Hepatocyte (in vitro differentiated cells): ENCODE measurements around the gene MPC1. TPM values are rescaled to one million over a fixed set of nuclear protein-coding genes. Genes with fewer than 3 reads are reported as not detected.

ENCODE experiments used
- DNase-seq: peaks from one replicate; pipeline ENCODE4 v3.0.0-alpha.2; 2016; ENCODE audit warnings: low spot score
- H2AFZ ChIP-seq: fragments of 200-600 bp; sonication (generic); 2 replicates; pipeline ENCODE4 v1.6.0; 2016; ENCODE audit warnings: antibody characterized with exemption, mild to moderate bottlenecking
- H3K27ac ChIP-seq: fragments of 200-600 bp; sonication (generic); 2 replicates; pipeline ENCODE4 v1.5.1; 2016; ENCODE audit warnings: mild to moderate bottlenecking
- H3K27me3 ChIP-seq: fragments of 200-600 bp; sonication (generic); 2 replicates; pipeline ENCODE4 v1.6.1; 2016
- H3K36me3 ChIP-seq: fragments of 200-600 bp; sonication (generic); replicated peaks from 2 replicates; pipeline ENCODE4 v1.5.1; 2016; ENCODE audit warnings: low read depth; ENCODE audit not compliant: insufficient read depth
- H3K4me1 ChIP-seq: fragments of 200-600 bp; sonication (generic); 2 replicates; pipeline ENCODE4 v1.5.1; 2016; ENCODE audit warnings: mild to moderate bottlenecking, moderate library complexity; ENCODE audit not compliant: insufficient read depth
- H3K4me2 ChIP-seq: fragments of 200-600 bp; sonication (generic); 2 replicates; pipeline ENCODE4 v1.6.0; 2016
- H3K4me3 ChIP-seq: fragments of 200-600 bp; sonication (generic); 2 replicates; pipeline ENCODE4 v1.5.1; 2016; ENCODE audit warnings: mild to moderate bottlenecking
- H3K79me2 ChIP-seq: fragments of 200-600 bp; sonication (generic); 2 replicates; pipeline ENCODE4 v1.6.0; 2017; ENCODE audit warnings: mild to moderate bottlenecking
- H3K9me2 ChIP-seq: fragments of 200-600 bp; sonication (generic); replicated peaks from 2 replicates; pipeline ENCODE4 v1.6.0; 2017; ENCODE audit warnings: mild to moderate bottlenecking; ENCODE audit not compliant: insufficient read depth
- H3K9me3 ChIP-seq: fragments of 200-600 bp; sonication (generic); 2 replicates; pipeline ENCODE4 v1.5.1; 2016; ENCODE audit warnings: low read depth, mild to moderate bottlenecking
- H4K20me1 ChIP-seq: fragments of 200-600 bp; sonication (generic); 2 replicates; pipeline ENCODE4 v1.6.0; 2016; ENCODE audit warnings: mild to moderate bottlenecking; ENCODE audit not compliant: insufficient read depth, poor library complexity, severe bottlenecking
- EZH2 ChIP-seq: fragments of 200-600 bp; sonication (generic); IDR thresholded peaks from 2 replicates; pipeline ENCODE4 v1.6.1; 2016; ENCODE audit warnings: antibody characterized with exemption, mild to moderate bottlenecking, borderline replicate concordance
- EZH2phosphoT487 ChIP-seq: fragments of 200-600 bp; sonication (generic); IDR thresholded peaks from one replicate; pipeline ENCODE4 v1.6.1; 2018; ENCODE audit warnings: antibody characterized with exemption, mild to moderate bottlenecking, low read depth, moderate library complexity; ENCODE audit not compliant: unreplicated experiment, severe bottlenecking
- WGBS: methylation state at CpG from one replicate; pipeline ENCODE4 v1.1.6; 2016; ENCODE audit warnings: low lambda C conversion rate; ENCODE audit errors: missing lambda C conversion rate; 5-methylcytosine and 5-hydroxymethylcytosine counted together
- polyA plus RNA-seq: library from polyadenylated mRNA; unstranded; fragments of >200 nt; fragmentation: Nextera tagmentation; extraction: Ambion mirVana; gene quantifications from 2 replicates; pipeline ENCODE4 v1.2.1, GENCODE V29; 2016
- total RNA-seq: library from RNA; depleted of rRNA; stranded (reverse); fragments of >200 nt; gene quantifications from 2 replicates; pipeline ENCODE4 v1.2.3, GENCODE V29; 2014
- TF ChIP-seq, protein P1 (sequence below): fragments of 200-600 bp; sonication (generic); IDR thresholded peaks from 2 replicates; pipeline ENCODE4 v1.5.1; 2016; ENCODE audit warnings: antibody characterized with exemption, mild to moderate bottlenecking; ENCODE audit not compliant: poor library complexity

MPC1 gene
- total and polyA plus RNA-seq, 2 experiments from 2014 or later = 70.2 to 75.4 TPM

DNA sequence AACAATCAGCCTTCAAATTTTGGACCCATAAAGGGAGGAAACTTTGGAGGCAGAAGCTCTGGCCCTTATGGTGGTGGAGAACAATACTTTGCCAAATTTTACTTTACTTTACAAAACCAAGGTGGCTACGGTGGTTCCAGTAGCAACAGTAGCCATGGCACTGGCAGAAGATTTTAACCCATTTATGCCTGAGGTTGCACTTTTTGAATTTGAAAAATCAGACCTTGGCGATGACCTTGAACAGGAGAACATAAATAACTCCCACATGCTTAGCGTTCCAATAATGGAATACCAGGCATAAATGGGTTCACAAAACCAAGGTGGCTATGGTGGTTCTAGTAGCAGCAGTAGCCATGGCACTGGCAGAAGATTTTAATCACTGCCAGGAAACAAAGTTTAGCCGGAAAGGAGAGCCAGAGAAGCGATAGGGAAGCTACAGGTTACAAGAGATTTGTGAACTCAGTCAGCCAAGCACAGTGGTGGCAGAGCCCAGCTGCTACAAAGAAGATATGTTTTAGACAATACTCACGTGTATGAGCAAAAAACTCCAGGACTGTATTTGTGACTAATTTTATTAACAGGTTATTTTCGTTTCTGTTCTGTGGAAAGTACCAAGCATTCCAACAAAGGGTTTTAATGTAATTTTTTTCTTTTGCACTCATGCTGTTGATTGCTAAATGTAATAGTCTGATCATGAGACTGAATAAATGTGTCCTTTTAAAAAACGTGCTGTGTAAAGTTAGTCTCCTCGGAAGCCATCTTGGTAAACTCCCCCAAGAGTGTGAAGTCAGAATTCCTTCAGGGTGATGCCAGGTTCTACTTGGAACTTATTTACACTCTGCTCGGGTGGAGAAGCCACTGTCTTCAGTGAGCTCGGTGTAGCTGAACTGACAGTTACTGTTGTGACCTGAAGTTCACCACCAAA, 47.1 kb downstream of the MPC1 start:
- Histone ChIP-seq H2AFZ (no peak overlapping the region), H3K9me2 (no peaks in the 10 kb centered on the region), H3K27me3 (no peaks in the 10 kb centered on the region), H3K27ac (no peak overlapping the region), H3K4me2 (no peak overlapping the region), H3K9me3 (no peaks in the 10 kb centered on the region), H3K79me2 (peaks cover 98% of the 10 kb centered on the region), H3K36me3 (no peaks in the 10 kb centered on the region), H3K4me1 (peaks cover 9% of the 10 kb centered on the region), H4K20me1 (peaks cover 68% of the 10 kb centered on the region), H3K4me3 (no peak overlapping the region)
- DNase-seq = no peak
- TF ChIP-seq, protein P1, sequence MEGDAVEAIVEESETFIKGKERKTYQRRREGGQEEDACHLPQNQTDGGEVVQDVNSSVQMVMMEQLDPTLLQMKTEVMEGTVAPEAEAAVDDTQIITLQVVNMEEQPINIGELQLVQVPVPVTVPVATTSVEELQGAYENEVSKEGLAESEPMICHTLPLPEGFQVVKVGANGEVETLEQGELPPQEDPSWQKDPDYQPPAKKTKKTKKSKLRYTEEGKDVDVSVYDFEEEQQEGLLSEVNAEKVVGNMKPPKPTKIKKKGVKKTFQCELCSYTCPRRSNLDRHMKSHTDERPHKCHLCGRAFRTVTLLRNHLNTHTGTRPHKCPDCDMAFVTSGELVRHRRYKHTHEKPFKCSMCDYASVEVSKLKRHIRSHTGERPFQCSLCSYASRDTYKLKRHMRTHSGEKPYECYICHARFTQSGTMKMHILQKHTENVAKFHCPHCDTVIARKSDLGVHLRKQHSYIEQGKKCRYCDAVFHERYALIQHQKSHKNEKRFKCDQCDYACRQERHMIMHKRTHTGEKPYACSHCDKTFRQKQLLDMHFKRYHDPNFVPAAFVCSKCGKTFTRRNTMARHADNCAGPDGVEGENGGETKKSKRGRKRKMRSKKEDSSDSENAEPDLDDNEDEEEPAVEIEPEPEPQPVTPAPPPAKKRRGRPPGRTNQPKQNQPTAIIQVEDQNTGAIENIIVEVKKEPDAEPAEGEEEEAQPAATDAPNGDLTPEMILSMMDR = no peak
- no peak for TF ChIP-seq EZH2
- no peak for TF ChIP-seq EZH2phosphoT487
- whole genome bisulfite sequencing = 92% methylated on average over 11 of the region's 11 CpGs

DNA sequence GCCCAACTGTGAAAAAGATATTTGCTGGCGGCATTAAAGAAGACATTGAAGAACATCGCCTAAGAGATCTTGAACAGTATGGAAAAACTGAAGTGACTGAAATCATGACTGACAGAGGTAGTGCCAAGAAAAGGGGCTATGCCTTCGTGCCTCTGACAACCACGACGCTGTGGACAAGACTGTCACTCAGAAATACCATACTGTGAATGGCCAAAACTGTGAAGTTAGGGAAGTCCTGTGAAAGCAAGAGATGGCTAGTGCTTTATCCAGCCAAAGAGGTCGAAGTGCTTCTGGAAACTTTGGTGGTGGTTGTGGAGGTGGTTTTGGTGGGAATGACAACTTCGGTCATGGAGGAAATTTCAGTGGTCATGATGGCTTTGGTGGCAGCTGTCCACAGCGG, 47.9 kb downstream of the MPC1 start:
- H3K4me3 ChIP-seq = no peak overlapping the region
- peaks cover 70% of the 10 kb centered on the region for H4K20me1 ChIP-seq
- H3K27ac ChIP-seq = no peak overlapping the region
- DNase-seq = no peak
- no peak overlapping the region for H2AFZ ChIP-seq
- H3K36me3 ChIP-seq = no peaks in the 10 kb centered on the region
- H3K79me2 ChIP-seq = peaks cover 98% of the 10 kb centered on the region
- WGBS = 99% methylated on average over 8 of the region's 8 CpGs
- peaks cover 6% of the 10 kb centered on the region for H3K4me1 ChIP-seq
- H3K9me2 ChIP-seq = no peaks in the 10 kb centered on the region
- no peak overlapping the region for H3K4me2 ChIP-seq
- TF ChIP-seq, protein P1 = no peak
- TF ChIP-seq EZH2 (no peak), EZH2phosphoT487 (no peak)
- H3K9me3 ChIP-seq = no peaks in the 10 kb centered on the region
- H3K27me3 ChIP-seq = no peaks in the 10 kb centered on the region

GRCh38 chr6:166333172-166333995, 49.4 kb downstream of the MPC1 start:
- Histone ChIP-seq H3K4me1 (peaks cover 6% of the 10 kb centered on the region), H3K9me2 (no peaks in the 10 kb centered on the region), H3K27me3 (no peaks in the 10 kb centered on the region), H3K9me3 (no peaks in the 10 kb centered on the region), H3K4me2 (no peak overlapping the region), H3K79me2 (peaks cover 95% of the 10 kb centered on the region), H2AFZ (no peak overlapping the region), H3K36me3 (no peaks in the 10 kb centered on the region), H4K20me1 (peaks cover 69% of the 10 kb centered on the region), H3K4me3 (no peak overlapping the region), H3K27ac (no peak overlapping the region)
- DNase-seq = no peak
- WGBS = 92% methylated on average over 23 of the region's 23 CpGs
- TF ChIP-seq EZH2 (no peak), EZH2phosphoT487 (no peak)
- TF ChIP-seq, protein P1 = no peak
